Skin of body (tissue), 2 donors: ENCODE results near the gene PDE6B. TPM values are rescaled to one million over a fixed set of nuclear protein-coding genes. Genes with fewer than 3 reads are reported as not detected.
"Not testable (repeated sequence)": the region's sequence is repeated elsewhere in the genome, so short reads cannot be mapped to it uniquely, and the experiment has no call there.

ENCODE experiments used
- DNase-seq: peaks from one replicate; lab custom pipeline; 2025; lab: John Stamatoyannopoulos, UW
- total RNA-seq: library from RNA; depleted of rRNA; stranded (reverse); fragments of >200 nt; gene quantifications from one replicate; pipeline ENCODE4 v1.2.3, GENCODE V29; 2014

Gene PDE6B
- 5.5 TPM for total RNA-seq

GRCh38 chr4:624705-625590 lies at the start of gene PDE6B:
Gene PDE6B (plus strand): TSS chr4:625573. CDS start chr4:625627, 54 bp downstream.
- DNase-seq, result no peak

GRCh38 chr4:576245-576821 lies 49.0 kb upstream of the PDE6B start, which contains the start of gene TMEM271:
Gene TMEM271 (minus strand): TSS chr4:576295. CDS start chr4:576062, 233 bp downstream.
- DNase-seq, result no peak

- no peak for DNase-seq
Observed at GRCh38 chr4:576991-577498, 48.3 kb upstream of the PDE6B start.

GRCh38 chr4:577499-578450 lies 47.6 kb upstream of the PDE6B start:
- no peak for DNase-seq

GRCh38 chr4:578451-579443 lies 46.6 kb upstream of the PDE6B start:
- no peak for DNase-seq

- DNase-seq, result no peak
Observed at GRCh38 chr4:579543-580175, 45.7 kb upstream of the PDE6B start.

- DNase-seq, result no peak
Observed at GRCh38 chr4:581181-581580, 44.2 kb upstream of the PDE6B start.

GRCh38 chr4:581753-582361 lies 43.5 kb upstream of the PDE6B start:
- no peak for DNase-seq

- no peak for DNase-seq
Observed at GRCh38 chr4:583820-584219, 41.6 kb upstream of the PDE6B start.

- DNase-seq, result no peak
Observed at GRCh38 chr4:587671-588350, 37.6 kb upstream of the PDE6B start.

GRCh38 chr4:588351-588849 lies 37.0 kb upstream of the PDE6B start:
- DNase-seq, result no peak

GRCh38 chr4:589219-589963 lies 36.0 kb upstream of the PDE6B start:
- DNase-seq, result no peak

GRCh38 chr4:590313-590841 lies 35.0 kb upstream of the PDE6B start:
- DNase-seq, result no peak

GRCh38 chr4:592178-592577 lies 33.2 kb upstream of the PDE6B start:
- not testable (repeated sequence) for DNase-seq

- no peak for DNase-seq
Observed at GRCh38 chr4:592825-593520, 32.4 kb upstream of the PDE6B start.

GRCh38 chr4:598925-599324 lies 26.4 kb upstream of the PDE6B start:
- no peak for DNase-seq

GRCh38 chr4:600166-600565 lies 25.2 kb upstream of the PDE6B start:
- DNase-seq, result no peak
